Smooth muscle cell of the brain vasculature (primary cell): Measurements from ENCODE around the gene CCR5AS.
"Not testable (repeated sequence)": the region's sequence is repeated elsewhere in the genome, so short reads cannot be mapped to it uniquely, and the experiment has no call there.

Experiments used
- DNase-seq: peaks from one replicate; pipeline ENCODE4 v3.0.0-alpha.2; 2012; ENCODE audit warnings: low read depth, low spot score

CCR5AS gene

DNA sequence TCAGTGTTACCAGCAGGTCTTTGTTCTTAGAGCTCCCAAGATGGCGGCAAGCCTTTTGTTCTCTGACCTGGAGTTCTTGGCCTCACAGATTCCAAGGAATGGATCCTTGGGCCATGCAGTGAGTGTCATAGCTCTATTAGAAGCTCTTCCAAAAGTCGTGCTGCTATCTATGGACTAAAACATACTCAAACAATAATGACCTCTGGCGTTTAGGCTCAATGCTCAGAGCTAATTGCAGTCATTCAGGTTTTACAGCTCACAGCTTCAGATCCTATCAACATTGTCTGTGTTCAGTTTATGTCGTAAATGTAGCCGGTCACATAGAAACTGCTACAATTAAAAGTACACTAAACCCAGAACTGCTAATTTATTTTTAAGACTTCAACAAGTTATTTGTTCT lies 22.4 kb upstream of the CCR5AS start:
- DNase-seq = no peak

DNA sequence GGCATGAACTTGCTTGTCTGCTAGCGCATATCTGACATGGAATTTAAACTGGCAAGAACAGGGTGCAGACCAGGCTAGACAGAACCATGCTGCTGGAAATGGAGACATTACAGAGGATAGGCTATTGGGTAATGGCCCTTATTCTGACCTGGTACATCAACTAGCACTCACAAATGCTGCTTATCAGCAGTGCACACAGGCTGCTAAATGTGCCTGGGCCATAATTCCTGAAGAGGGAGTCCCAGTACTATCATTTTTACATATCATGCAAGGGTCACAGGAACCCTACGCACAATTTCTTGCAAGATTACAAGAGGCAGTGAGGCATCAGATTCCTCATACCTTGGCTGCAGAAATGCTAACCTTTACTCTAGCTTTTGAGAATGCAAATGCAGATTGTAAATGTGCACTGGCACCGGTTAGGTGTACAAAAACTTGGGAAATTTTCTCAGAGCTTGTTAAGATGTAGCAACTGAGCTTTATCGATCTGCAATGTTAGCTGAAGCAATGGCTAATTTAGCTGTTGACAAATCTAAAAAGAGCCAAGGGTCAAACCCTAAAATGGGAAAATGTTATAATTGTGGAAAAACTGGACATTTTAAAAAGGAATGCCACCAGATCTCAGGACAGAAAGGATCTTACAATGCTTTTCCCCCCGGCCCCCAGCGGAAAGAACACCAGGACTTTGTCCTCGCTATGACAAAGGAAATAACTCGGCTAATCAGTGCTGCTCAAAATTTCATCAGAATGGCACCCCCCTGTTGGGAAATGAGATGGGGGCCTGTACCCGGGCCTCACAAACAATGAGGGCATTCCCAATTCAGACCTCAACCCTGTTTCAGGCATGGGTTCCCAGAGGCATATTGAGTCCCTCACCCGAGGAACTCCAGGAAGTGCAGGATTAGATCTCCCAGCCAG lies 21.3 kb upstream of the CCR5AS start:
- no peak for DNase-seq

DNA sequence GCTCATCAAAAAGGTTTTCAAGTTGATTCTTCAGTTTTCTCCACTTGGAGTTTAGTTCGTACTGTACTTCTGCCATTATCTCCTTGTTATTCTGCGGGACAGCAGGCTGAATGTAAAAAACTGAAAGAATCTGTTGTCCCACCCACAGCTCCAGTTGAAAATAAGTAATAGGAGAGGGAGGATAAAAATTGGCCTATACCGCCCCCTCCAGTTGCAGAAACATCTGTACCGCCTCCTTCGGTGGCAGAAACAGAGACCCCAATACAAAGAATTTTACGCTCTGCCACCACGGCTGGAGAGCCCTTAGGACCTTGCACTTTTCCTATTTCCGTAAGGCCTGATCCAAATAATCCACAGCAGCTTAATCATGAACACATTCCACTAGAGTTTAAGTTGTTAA lies 20.5 kb upstream of the CCR5AS start:
- DNase-seq = not testable (repeated sequence)

DNA sequence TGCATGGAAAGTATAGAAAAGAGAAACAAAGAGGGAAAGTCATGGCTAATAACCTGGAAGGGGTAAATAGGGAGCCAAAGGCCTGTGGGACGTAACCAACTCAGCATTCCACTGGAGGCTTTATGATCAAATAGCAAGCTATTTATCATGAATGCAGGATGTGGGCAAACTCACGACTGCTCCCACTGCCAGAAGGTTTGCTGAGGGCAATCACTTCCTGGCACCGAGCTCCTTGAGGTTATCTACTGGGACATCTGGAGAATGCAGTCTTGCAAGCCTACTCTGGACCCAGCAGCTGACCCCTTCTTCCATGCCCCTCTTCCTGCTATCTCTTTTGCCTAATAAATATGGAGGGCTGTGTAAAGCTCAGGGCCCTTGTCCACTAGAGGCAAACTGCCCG lies 19.6 kb upstream of the CCR5AS start:
- DNase-seq = not testable (repeated sequence)

DNA sequence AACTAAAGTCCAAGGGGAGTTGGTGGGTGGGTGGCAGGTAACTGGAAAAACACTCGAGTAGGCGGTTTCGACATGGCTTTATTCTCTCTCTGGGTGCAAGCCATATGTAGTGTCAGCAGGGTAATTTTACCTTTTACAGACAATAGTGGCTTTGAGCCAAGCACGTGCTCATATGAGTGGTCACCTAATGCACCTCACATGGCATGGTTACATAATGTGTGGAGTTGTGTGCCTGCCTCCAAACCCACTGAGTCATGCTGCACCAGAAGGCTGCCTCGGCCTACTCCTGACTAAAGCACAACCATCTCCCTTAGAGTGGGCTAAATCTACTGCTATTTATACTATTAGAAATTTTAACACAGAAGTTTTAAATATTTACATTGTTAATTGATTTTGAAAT lies 16.7 kb upstream of the CCR5AS start:
- no peak for DNase-seq

DNA sequence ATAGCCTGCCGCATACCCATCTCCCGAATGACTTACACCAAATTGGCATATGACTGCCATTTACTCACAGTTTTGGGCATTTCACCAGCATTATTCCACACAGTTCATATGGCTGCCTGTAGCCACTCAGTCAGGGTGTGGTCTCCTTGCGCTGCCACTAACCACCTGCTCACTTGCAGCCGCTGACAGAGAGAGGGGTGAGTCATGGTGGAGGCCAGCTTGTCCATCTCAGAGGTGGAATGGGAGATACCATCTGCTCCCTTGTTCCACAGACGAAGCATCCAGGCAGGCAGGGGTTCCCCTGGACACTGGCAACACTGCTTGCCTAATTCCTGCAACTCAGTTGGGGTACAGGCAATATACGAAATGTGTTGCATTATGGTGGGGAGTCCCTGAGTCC lies 15.8 kb upstream of the CCR5AS start:
- DNase-seq = no peak

DNA sequence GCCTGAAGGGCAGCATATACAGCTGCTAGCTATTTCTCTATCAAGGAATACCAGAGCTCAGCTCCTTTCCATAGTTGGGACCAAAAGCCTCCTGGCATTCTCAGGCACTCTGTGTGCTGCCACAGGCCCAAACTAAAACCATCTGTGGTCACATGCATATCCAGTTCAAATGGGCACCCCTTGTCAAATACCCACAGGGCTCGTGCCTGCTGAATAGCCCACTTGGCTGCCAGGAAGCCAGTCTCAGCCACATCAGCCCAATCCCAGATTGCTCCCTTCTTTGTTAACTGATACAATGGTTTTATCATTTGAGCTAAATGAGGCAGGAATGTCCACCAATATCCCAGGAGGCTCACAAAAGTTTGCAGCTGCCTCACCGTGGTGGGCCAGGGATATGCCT lies 14.1 kb upstream of the CCR5AS start:
- DNase-seq = no peak

DNA sequence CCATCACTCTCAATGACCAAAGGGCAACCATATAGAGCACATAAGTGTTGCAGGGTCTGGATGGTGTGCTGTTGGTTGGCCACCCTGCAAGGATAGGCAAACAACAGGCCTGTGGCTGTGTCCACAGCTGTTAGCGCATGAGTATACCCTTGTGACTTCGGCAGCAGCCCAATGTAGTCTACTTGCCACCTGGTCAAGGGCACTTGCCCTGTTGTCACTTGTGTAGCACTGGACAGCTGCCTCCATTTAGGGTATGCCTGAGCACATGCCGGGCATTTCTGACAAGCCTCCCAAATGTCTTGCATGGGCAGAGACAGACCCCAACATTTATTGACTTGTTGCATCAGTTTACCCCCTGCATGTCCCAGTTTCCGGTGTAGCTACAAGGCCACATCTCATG lies 12.9 kb upstream of the CCR5AS start:
- DNase-seq = no peak

DNA sequence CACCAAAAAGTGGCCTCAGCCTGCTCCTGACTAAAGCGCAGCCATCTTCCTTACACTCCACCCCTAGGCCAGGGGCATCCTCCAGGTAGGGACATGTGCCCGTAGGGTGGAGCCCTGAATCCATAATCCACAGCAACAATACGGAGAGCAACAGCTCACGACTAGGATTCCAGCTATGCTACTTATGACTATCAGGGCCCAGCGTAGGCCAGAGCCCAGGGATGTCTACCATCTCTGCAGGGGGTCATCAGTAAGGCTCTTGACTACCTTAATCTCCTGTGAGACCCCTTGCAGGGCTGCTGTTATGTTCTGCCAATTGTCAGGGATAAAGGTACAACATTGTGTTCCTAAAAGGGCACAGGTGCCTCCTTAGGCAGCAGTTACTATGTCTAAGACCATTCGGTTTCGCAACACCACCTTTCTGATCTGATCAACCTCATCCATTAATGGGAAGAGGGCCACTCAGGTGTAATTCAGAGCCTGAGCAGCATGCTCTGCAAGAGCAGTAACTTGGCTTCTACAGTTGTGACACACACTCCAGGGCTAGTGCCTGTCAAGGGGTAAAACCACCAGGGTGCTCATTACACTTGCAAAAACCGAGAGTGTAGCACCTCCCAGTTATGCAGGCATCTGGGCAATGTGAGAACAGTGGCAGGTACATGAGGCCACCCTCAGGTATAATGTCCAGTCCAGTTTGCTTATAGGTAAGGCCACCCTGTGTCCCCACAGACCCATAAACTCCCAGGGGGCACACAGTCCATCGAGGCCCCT lies 11.2 kb upstream of the CCR5AS start:
- no peak for DNase-seq

DNA sequence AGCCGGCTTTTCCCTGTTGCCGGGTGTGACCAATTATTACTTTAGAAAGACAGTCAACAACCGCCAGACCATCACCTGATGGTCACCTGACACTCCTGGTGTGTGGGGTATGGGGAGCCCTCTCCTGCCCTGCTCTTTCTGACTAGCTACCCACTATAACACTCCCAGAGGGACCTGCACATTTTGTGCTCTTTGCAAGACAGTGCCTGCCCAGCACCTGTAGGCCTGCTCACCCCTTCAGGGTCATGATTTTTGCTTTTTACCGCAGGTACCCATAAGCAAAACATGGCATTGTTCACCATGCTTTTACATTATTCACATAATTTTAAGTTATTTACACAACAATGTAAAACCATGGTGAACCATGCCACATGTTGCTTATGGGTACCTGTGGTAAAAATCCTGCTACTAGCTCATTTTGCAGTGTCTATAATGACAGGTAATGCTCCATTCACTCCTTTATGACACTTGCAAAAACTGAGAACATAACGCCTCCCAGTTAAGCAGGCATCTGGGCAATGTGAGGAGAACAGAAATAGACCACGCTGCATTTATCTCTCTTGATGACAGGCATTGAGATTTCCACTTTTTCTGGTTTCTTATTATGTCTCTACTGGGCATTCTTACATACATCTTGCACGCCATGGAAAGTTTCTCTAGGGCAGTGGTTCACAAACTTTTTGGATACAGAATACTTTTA lies 10.1 kb upstream of the CCR5AS start:
- no peak for DNase-seq

DNA sequence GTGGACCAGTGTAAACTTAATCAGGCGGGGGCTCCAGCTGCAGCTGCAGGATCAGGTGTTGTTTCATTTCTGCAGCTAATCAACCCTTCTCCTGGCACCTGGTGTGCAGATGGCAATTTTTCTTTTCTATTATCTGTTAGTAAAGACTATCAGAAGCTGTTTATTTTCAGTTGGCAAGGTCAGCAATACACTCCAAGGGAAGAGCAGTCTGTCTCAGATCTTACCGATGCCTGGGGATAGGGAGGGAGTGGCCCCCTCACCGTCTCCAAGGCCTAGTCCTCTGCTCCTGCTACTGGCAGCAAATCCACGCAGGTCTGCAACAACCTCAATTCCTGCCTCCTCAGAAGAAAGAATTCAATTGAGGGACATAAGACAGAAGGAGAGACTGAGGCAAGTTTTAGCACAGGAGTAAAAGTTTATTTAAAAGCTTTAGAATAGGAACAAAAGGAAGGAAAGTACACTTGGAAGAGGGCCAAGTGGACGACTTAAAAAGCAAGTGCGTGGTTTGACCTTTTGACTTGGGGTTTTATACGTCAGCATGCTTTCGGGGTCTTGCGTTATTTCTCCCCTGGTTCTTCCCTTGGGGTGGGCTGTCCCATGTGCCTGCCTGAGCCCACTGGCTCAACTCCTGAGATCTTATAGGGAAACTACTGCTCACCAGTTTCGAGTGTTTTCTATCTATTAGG lies 9.4 kb upstream of the CCR5AS start:
- no peak for DNase-seq

DNA sequence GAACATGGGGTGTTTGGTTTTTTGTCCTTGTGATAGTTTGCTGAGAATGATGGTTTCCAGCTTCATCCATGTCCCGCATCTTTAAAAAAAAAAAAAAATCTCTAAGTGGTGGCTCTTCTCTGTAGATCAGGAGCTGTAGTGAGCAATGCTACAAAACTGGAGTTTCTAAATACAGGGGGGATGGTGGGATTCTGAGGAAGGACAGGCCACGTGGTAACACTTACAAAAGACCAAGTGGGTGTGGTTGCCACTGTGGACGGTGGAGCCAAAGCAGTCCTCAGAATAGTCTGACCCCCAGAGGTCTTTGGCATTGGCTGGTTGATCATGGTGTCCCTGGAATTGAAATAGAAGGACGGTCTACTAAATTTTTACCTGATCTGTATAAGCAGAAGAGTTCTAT lies 7.9 kb upstream of the CCR5AS start:
- DNase-seq = no peak

DNA sequence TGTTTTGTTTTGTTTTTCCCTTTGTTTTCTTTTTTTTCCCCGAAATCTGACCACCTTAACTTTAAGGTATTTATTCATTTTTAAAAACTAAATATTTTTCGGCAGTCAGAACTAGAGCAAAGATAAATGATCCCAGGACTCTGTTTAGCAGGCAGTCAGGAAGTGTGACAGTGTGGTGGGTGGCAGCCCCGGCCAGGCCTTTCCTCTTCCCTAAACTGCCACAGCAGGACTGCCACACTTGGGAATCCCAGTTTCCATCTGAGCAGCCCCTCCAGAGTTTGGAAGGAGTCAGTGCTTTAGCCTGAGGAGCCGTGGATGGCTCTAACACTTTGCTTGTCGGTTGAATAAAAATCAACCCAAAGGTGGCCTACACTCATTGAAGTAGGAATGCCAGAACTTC lies 7.1 kb upstream of the CCR5AS start:
- DNase-seq = no peak

DNA sequence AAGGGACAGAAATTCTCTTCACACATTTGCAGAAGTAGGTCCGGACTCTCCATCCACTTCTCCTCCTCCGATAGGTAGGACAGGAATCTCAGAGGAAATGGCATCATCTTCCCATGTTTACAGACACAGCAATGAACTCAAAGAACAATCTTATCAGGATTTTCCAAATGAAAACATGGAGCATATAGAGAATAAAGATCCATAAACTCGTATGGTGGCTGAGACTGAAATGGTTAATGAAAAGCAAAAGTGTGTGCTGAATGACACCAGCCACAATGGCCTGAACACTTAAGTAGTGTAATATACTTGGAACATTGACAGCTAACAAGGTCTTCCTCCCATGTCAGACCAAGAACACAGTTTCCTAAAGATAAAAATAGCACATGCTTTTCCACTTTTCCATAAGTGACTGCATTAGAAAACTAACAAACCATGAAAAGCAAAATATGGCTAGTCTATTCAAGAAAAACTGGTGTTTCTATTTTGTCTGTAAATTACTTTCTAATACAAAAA lies 6.0 kb upstream of the CCR5AS start:
- DNase-seq = no peak

DNA sequence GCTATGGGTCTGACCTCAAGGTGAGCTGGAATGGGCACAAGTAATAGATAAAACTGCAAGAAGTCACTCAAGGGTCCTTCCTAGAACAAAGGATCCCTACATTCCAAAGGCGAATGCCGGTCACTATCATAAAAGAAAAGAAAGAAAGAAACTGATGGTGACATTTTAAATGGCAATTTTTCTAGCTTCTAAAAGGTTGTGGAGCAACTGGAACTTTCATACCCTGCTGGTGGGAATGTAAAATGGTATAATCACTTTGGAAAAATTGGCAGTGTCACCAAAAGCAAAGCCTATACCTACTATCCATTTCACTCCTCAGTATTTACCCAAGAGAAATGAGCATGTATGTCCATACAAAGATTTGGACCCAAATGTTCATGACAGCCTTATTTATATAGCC lies 4.4 kb upstream of the CCR5AS start:
- no peak for DNase-seq

DNA sequence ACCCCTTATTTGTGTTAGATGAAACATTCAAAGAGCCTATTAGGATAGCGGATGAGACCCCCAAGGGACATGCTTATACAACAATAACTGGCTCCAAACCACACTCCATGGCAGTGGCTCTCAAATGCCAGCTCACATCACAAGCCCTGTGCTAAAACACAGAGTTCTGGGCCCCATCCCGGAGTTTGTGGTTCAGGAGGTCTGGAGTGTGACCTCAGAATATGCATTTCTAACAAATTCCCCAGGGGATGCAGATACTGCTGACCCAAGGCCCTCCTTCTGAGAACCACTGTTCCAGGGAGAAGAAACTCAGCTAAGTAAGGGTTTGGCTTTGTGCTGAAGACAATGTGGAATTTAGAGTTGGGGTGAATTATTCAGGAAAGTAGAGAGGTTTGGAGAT lies 3.8 kb upstream of the CCR5AS start:
- no peak for DNase-seq

DNA sequence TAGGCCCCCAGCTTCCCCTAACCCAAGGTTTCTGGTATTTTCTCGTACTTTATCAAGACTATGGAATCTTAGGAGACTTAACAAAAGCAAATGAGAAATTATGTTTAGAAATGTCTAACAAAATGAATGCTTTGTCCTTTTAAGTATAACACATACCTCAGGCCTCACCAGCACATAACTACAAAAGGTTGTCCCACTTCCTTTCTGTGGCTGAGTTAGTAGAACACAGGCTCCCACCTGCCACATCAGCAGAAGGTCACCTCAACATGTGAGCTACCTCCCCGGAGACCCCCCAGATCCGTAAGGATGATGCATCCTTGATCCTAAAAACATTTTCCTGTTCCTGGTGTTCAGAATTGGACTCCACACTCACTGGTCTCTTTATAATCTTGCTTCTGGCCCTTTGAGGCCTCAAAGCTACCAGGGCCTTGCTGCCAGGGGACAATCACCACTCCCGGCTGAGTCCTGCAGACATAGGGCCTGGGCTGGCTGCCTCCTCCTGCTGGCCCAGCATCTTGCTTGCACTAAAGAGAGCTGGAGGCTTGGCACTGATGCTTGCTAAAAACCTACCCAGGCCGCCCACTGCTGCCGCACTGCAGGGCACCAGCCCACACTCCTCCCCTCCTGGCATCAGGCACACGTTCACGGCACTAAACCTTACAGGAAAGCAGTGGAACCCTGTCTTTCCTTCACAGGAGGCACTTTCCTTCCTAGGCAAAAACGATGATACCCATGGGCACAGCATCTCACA lies 3.0 kb upstream of the CCR5AS start:
- no peak for DNase-seq

DNA sequence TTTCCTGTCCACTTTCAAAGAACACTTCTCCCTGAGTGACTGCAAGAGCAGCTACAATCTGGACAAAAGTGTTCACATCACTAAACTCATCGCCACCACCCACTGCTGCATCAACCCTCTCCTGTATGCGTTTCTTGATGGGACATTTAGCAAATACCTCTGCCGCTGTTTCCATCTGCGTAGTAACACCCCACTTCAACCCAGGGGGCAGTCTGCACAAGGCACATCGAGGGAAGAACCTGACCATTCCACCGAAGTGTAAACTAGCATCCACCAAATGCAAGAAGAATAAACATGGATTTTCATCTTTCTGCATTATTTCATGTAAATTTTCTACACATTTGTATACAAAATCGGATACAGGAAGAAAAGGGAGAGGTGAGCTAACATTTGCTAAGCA lies 2.0 kb upstream of the CCR5AS start:
- no peak for DNase-seq

DNA sequence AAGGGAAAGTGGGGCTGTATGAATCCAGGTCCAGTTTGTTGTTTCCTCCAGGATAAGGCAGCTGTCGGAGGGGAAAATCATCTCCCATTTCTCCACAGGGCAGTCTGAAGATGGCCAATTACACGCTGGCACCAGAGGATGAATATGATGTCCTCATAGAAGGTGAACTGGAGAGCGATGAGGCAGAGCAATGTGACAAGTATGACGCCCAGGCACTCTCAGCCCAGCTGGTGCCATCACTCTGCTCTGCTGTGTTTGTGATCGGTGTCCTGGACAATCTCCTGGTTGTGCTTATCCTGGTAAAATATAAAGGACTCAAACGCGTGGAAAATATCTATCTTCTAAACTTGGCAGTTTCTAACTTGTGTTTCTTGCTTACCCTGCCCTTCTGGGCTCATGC lies 1.1 kb upstream of the CCR5AS start:
- no peak for DNase-seq

DNA sequence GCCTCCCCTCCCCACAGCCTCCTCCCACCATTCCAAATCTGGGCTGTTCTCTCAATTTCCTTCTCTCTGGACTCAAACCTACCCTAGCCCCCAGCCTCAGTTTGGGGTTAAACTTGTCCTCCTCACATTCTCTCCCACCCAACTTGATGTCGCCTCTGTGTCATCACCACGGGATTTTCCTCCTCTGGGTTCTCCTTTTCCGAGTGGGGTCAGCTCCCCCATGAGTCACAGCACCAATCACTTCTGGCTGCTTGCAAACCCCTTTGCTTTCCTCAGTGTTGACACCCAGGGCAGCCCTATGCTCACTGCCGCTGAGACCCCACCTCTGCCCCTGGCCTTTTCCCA lies 451 bp downstream of the CCR5AS start:
- DNase-seq = no peak
